Loucy (cell line): Measurements from ENCODE around the gene TIAM2.

Experiments
- EZH2phosphoT487 ChIP-seq: fragments of 200-600 bp; IDR thresholded peaks from 2 replicates; pipeline ENCODE4 v1.6.1; 2018; ENCODE audit warnings: antibody characterized with exemption, mild to moderate bottlenecking, moderate library complexity, borderline replicate concordance
- TF ChIP-seq, protein P1 (sequence below): fragments of 200-600 bp; sonication (generic); conservative IDR thresholded peaks from 2 replicates; pipeline ENCODE4 v1.5.1; 2014; ENCODE audit warnings: mild to moderate bottlenecking, antibody characterized with exemption, low read length

DNA sequence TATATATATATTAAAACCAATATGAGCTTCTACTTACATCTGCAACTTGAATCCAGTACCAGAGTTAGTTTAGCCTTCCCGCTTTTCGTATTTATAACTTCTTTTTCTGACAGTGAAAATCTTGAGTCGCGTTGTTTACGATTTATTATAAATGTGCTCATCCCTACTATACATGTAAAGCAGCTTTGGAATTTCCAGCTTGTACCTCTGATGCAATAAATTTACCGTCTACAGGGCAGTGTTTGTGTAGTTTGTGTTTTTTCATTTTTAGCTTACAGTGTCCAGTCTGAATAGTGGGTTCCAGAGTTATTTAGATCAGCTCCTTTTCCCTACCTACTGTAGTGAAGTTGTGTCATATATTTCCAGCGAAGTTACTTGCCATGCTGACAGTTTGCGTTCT lies 66.3 kb downstream of the TIAM2 start:
- TF ChIP-seq, protein P1, sequence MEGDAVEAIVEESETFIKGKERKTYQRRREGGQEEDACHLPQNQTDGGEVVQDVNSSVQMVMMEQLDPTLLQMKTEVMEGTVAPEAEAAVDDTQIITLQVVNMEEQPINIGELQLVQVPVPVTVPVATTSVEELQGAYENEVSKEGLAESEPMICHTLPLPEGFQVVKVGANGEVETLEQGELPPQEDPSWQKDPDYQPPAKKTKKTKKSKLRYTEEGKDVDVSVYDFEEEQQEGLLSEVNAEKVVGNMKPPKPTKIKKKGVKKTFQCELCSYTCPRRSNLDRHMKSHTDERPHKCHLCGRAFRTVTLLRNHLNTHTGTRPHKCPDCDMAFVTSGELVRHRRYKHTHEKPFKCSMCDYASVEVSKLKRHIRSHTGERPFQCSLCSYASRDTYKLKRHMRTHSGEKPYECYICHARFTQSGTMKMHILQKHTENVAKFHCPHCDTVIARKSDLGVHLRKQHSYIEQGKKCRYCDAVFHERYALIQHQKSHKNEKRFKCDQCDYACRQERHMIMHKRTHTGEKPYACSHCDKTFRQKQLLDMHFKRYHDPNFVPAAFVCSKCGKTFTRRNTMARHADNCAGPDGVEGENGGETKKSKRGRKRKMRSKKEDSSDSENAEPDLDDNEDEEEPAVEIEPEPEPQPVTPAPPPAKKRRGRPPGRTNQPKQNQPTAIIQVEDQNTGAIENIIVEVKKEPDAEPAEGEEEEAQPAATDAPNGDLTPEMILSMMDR = no peak
- no peak for TF ChIP-seq EZH2phosphoT487
